Measurements from ENCODE around the gene SHISA9.

DNA sequence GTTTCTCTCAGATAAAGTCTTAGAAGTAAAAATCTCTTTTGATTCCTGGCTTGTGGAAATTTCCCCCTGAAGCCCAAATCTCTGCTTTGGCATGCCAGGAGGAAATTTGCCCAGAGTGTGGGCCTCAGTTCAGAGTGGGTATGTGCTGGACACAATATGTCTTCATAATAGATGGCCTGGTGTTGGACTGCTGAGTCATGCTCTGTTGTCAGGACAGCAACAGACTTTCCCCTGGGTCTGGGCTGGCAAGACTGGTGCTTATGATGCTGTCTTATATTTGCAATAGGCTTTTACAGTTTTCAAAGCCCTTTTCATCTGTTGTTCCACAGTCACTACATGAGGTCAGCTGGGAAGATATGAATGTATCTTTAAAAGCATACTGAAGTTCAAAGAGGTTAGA is 57.0 kb downstream of the SHISA9 start:
- TF ChIP-seq, protein P1, sequence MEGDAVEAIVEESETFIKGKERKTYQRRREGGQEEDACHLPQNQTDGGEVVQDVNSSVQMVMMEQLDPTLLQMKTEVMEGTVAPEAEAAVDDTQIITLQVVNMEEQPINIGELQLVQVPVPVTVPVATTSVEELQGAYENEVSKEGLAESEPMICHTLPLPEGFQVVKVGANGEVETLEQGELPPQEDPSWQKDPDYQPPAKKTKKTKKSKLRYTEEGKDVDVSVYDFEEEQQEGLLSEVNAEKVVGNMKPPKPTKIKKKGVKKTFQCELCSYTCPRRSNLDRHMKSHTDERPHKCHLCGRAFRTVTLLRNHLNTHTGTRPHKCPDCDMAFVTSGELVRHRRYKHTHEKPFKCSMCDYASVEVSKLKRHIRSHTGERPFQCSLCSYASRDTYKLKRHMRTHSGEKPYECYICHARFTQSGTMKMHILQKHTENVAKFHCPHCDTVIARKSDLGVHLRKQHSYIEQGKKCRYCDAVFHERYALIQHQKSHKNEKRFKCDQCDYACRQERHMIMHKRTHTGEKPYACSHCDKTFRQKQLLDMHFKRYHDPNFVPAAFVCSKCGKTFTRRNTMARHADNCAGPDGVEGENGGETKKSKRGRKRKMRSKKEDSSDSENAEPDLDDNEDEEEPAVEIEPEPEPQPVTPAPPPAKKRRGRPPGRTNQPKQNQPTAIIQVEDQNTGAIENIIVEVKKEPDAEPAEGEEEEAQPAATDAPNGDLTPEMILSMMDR (IDR thresholded peaks at IDR 0.05): no peak
- no peak for TF ChIP-seq POLR2AphosphoS5 (IDR thresholded peaks at IDR 0.05)
- TF ChIP-seq POLR2A (IDR thresholded peaks at IDR 0.05): no peak

All from breast epithelium (tissue), 3 donors.